ENCODE measurements around the gene TUBGCP2.

- TF ChIP-seq CTCF (IDR thresholded peaks at IDR 0.05) (no peak), POLR2A (IDR thresholded peaks at IDR 0.05) (no peak)
Measured at GRCh38 chr10:133337370-133337725, 28.7 kb upstream of the TUBGCP2 start.
